Peyer's patch (tissue), 4 donors: ENCODE results near the gene ZNF345.

Experiments used
- CTCF ChIP-seq, 6 experiments: fragments of 450-650 bp in 4 of 6; fragments of 200-600 bp in 2 of 6; sonication (generic) in 1 of 6; IDR thresholded peaks; one replicate each; pipeline ENCODE4 v1.5.1; 2017 to 2019; ENCODE audit warnings: antibody characterized with exemption in 6 of 6, mild to moderate bottlenecking in 3 of 6, moderate library complexity in 1 of 6
- POLR2A ChIP-seq, 2 donors: fragments of 450-650 bp; IDR thresholded peaks; one replicate each; pipeline ENCODE4 v1.5.1; 2017; ENCODE audit warnings: antibody characterized with exemption in 2 of 2, mild to moderate bottlenecking in 2 of 2, moderate library complexity in 2 of 2

DNA sequence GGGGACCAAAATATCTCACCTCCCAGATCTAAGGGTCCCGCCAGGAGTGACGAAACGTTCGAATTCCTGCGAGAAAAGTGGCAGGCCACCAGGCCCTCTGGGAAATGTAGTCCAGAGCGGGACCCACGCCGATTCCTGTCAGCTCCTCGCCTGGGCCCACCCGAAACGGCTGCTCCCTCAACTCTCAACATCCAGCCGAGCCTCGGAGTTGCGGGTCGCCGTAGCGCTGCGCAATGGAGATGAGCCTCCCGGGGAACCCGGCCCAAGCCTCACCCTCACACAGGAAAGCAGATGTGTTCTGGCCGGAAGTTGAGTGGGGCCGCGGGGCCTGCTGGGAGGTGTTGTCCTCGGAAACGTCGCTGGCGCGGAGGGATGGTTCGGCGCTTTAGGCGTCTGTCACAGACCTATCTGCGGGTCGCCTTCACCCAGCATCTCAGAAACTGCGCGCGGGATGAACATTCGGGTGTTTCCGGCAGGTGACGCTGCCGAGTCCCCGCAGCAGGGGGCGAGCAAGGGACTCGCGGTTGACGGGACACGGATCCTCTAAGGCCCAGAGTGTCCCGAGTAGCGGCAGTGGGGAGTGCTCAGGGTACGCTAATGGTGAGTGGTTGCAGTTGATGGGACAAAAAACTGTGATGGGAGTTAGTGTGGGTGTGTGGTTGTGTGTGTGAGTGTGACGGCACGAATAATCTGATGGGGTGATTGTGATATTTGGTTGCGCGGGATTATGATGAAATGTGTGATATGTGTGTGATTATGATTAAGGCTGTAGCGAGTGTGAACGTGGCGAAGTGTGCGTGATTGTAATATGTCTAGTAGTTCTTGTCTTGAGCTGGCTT is 65.5 kb downstream of the ZNF345 start, which contains the start of the genes ZNF568 and ZNF829:
- TF ChIP-seq CTCF (IDR thresholded peaks at IDR 0.05) = peak; percentile 25 to 55 (median 48)
- no peak for TF ChIP-seq POLR2A (IDR thresholded peaks at IDR 0.05)
